ENCODE results near the gene INPP4B.
"Not testable (repeated sequence)": the region's sequence is repeated elsewhere in the genome, so short reads cannot be mapped to it uniquely, and the experiment has no call there.

Gene INPP4B

GRCh38 chr4:142112451-142112850, 733.6 kb downstream of the INPP4B start:
- in situ Hi-C loops (cut with HindIII; ENCODE audit: low sequenced_read_pairs): no loop called here

- in situ Hi-C loops (cut with HindIII; ENCODE audit: low sequenced_read_pairs): no loop called here
Measured at GRCh38 chr4:142110136-142110535, 736.0 kb downstream of the INPP4B start.

GRCh38 chr4:142104041-142104440, 742.1 kb downstream of the INPP4B start:
- in situ Hi-C loops (cut with HindIII; ENCODE audit: low sequenced_read_pairs): no loop called here

GRCh38 chr4:142101401-142101800, 744.7 kb downstream of the INPP4B start:
- in situ Hi-C loops (cut with HindIII; ENCODE audit: low sequenced_read_pairs): no loop called here

- in situ Hi-C loops (cut with HindIII; ENCODE audit: low sequenced_read_pairs): no loop called here
Measured at GRCh38 chr4:142100941-142101340, 745.2 kb downstream of the INPP4B start.

- in situ Hi-C loops (cut with HindIII; ENCODE audit: low sequenced_read_pairs): no loop called here
Measured at GRCh38 chr4:142098900-142099545, 747.1 kb downstream of the INPP4B start.

GRCh38 chr4:142098380-142098779, 747.7 kb downstream of the INPP4B start:
- in situ Hi-C loops (cut with HindIII; ENCODE audit: low sequenced_read_pairs): no loop called here

- in situ Hi-C loops (cut with HindIII; ENCODE audit: low sequenced_read_pairs): no loop called here
Measured at GRCh38 chr4:142097015-142097414, 749.1 kb downstream of the INPP4B start.

GRCh38 chr4:142095886-142096605, 750.1 kb downstream of the INPP4B start:
- in situ Hi-C loops (cut with HindIII; ENCODE audit: low sequenced_read_pairs): no loop called here

GRCh38 chr4:142092941-142093340, 753.2 kb downstream of the INPP4B start:
- in situ Hi-C loops (cut with HindIII; ENCODE audit: low sequenced_read_pairs): no loop called here

GRCh38 chr4:142091691-142092182, 754.4 kb downstream of the INPP4B start:
- in situ Hi-C loops (cut with HindIII; ENCODE audit: low sequenced_read_pairs): no loop called here

- in situ Hi-C loops (cut with HindIII; ENCODE audit: low sequenced_read_pairs): no loop called here
Measured at GRCh38 chr4:142091085-142091513, 755.0 kb downstream of the INPP4B start.

GRCh38 chr4:142088906-142089305, 757.2 kb downstream of the INPP4B start:
- in situ Hi-C loops (cut with HindIII; ENCODE audit: low sequenced_read_pairs): no loop called here

GRCh38 chr4:142085513-142086292, 760.4 kb downstream of the INPP4B start:
- in situ Hi-C loops (cut with HindIII; ENCODE audit: low sequenced_read_pairs): no loop called here

GRCh38 chr4:142083264-142083663, 762.8 kb downstream of the INPP4B start:
- in situ Hi-C loops (cut with HindIII; ENCODE audit: low sequenced_read_pairs): no loop called here

GRCh38 chr4:142081025-142081424, 765.1 kb downstream of the INPP4B start:
- in situ Hi-C loops (cut with HindIII; ENCODE audit: low sequenced_read_pairs): no loop called here

GRCh38 chr4:142079959-142080358, 766.1 kb downstream of the INPP4B start:
- in situ Hi-C loops (cut with HindIII; ENCODE audit: low sequenced_read_pairs): no loop called here

GRCh38 chr4:142077048-142077447, 769.1 kb downstream of the INPP4B start:
- in situ Hi-C loops (cut with HindIII; ENCODE audit: low sequenced_read_pairs): no loop called here

- in situ Hi-C loops (cut with HindIII; ENCODE audit: low sequenced_read_pairs): not testable (repeated sequence)
Measured at GRCh38 chr4:142068304-142068703, 777.8 kb downstream of the INPP4B start.

GRCh38 chr4:142066562-142066961, 779.5 kb downstream of the INPP4B start:
- in situ Hi-C loops (cut with HindIII; ENCODE audit: low sequenced_read_pairs): not testable (repeated sequence)

GRCh38 chr4:142065086-142065647, 780.9 kb downstream of the INPP4B start:
- in situ Hi-C loops (cut with HindIII; ENCODE audit: low sequenced_read_pairs): no loop called here
